A673 (cell line): ENCODE data around the gene CCDC12.

ENCODE experiments used
- EZH2 ChIP-seq: fragments of 200-600 bp; sonication (generic); IDR thresholded peaks from 2 replicates; pipeline ENCODE4 v1.6.1; 2017; ENCODE audit warnings: borderline replicate concordance, low read depth, mild to moderate bottlenecking, mixed read lengths, antibody characterized with exemption, low read length; ENCODE audit not compliant: poor library complexity, severe bottlenecking
- TF ChIP-seq, protein P1 (sequence below): fragments of 300-800, 200-600 bp; sonication (generic); conservative IDR thresholded peaks from 2 replicates; pipeline ENCODE4 v1.5.1; 2017; ENCODE audit warnings: low read depth, mild to moderate bottlenecking, antibody characterized with exemption, low read length, moderate library complexity, mixed read lengths

- no peak for TF ChIP-seq EZH2
- TF ChIP-seq, protein P1, sequence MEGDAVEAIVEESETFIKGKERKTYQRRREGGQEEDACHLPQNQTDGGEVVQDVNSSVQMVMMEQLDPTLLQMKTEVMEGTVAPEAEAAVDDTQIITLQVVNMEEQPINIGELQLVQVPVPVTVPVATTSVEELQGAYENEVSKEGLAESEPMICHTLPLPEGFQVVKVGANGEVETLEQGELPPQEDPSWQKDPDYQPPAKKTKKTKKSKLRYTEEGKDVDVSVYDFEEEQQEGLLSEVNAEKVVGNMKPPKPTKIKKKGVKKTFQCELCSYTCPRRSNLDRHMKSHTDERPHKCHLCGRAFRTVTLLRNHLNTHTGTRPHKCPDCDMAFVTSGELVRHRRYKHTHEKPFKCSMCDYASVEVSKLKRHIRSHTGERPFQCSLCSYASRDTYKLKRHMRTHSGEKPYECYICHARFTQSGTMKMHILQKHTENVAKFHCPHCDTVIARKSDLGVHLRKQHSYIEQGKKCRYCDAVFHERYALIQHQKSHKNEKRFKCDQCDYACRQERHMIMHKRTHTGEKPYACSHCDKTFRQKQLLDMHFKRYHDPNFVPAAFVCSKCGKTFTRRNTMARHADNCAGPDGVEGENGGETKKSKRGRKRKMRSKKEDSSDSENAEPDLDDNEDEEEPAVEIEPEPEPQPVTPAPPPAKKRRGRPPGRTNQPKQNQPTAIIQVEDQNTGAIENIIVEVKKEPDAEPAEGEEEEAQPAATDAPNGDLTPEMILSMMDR: no peak
Measured at GRCh38 chr3:46954178-46954577, 22.4 kb downstream of the CCDC12 start.
